Epithelial cell of prostate (primary cell): Measurements from ENCODE around the gene PFN1.
"Not testable (repeated sequence)": the region's sequence is repeated elsewhere in the genome, so short reads cannot be mapped to it uniquely, and the experiment has no call there.

ENCODE experiments used
- DNase-seq: peaks from one replicate; pipeline ENCODE4 v3.0.0-alpha.2; 2011; ENCODE audit warnings: low read depth, low spot score
- H3K27ac ChIP-seq: fragments of 450-650 bp; 2 replicates; pipeline ENCODE4 v1.5.1; 2017; ENCODE audit warnings: mild to moderate bottlenecking

Gene PFN1

DNA sequence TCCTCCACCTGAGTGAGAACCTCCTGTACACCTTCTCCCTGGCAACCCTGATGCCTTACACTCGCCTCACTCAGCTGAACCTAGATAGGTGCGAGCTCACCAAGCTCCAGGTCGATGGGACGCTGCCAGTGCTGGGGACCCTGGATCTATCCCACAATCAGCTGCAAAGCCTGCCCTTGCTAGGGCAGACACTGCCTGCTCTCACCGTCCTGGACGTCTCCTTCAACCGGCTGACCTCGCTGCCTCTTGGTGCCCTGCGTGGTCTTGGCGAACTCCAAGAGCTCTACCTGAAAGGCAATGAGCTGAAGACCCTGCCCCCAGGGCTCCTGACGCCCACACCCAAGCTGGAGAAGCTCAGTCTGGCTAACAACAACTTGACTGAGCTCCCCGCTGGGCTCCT lies 15.6 kb downstream of the PFN1 start:
- H3K27ac ChIP-seq: no peak overlapping the region
- no peak for DNase-seq

DNA sequence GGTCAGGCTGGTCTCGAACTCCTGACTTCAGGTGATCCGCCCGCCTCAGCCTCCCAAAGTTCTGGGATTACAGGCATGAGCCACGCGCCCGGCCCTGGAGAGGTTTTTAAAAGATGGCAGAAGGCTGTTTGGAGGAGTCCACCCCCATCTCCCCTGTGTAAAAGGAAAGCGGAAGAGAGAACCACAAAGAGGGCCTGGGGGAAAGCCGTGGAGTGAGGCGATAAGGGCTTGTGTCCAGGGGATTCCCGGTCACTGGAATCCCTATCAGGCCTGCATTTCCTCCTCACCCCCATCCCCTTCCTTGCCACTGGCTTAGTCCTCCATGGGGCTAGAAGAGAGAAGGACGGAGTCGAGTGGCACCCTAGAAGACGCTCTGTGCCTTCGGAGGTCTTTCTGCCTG lies 16.4 kb downstream of the PFN1 start, which contains the start of gene GP1BA:
TSS of gene GP1BA (plus strand) at position 315 of the 400 bp plus-strand sequence. CDS start 328 bp downstream, outside the sequence.
- H3K27ac ChIP-seq: no peak within 1 kb of the TSS
- DNase-seq: no peak

DNA sequence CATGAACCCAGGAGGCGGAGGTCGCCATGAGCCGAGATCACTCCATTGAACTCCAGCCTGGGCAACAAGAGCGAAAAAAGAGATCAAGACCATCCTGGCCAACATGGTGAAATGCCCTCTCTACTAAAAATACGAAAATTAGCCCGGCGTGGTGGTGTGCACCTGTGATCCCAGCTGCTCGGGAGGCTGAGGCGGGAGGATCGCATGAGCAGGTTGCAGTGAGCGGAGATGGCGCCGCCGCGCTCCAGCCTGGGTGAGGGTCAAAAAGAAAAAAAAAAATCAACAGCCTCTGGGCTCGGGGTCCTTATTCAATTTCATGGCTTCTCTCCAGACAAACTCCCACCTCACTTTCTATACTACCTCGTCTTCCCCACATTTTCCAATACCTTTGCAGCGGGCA lies 19.4 kb downstream of the PFN1 start:
- DNase-seq: no peak
- H3K27ac ChIP-seq: no peak overlapping the region

DNA sequence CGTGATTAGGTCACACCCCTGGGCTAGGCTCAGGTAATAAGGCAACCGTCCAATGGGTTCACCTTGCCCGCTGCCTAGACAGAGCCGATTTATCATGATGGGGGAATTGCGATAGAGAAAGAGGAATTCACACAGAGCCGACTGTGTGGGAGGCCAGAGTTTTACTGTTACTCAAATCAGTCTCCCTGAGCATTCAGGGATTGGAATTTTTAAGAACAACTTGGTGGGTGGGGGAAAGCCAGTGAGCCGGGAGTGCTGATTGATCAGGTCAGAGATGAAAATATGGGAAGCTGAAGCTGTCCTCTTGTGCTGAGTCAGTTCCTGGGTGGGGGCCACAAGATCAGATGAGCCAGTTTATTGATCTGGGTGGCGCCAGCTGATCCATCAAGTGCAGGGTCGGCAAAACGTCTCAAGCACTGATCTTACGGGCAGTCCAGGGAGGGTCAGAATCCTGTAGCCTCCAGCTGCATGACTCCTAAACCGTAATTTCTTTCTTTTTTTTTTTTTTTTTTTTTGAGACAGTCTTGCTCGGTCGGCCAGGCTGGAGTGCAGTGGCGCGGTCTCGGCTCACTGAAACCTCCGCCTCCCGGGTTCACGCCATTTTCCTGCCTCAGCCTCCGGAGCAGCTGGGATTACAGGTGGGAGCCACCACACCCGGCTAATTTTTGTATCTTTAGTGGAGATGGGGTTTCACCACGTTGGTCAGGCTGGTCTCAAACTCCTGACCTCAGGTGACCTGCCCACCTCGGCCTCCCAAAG lies 21.6 kb downstream of the PFN1 start:
- not testable (repeated sequence) for DNase-seq, H3K27ac ChIP-seq

DNA sequence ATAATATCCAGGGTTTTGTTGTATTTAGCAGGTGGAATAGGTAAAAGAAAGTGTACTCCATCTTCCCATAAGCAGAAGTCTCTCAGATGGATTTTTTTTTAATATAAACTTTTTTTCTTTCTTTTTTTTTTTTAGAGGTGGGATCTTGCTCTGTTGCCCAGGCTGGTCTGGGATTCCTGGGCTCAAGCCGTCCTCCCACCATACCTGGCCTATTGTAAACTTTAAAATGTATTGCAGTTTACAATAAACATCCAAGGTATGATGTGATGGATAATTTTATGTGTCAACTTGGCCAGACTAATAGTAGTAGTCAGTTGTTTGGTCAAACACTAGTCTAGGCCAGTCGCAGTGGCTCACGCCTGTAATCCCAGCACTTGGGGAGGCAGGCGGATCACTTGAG lies 27.0 kb downstream of the PFN1 start:
- DNase-seq: no peak
- H3K27ac ChIP-seq: no peak overlapping the region

DNA sequence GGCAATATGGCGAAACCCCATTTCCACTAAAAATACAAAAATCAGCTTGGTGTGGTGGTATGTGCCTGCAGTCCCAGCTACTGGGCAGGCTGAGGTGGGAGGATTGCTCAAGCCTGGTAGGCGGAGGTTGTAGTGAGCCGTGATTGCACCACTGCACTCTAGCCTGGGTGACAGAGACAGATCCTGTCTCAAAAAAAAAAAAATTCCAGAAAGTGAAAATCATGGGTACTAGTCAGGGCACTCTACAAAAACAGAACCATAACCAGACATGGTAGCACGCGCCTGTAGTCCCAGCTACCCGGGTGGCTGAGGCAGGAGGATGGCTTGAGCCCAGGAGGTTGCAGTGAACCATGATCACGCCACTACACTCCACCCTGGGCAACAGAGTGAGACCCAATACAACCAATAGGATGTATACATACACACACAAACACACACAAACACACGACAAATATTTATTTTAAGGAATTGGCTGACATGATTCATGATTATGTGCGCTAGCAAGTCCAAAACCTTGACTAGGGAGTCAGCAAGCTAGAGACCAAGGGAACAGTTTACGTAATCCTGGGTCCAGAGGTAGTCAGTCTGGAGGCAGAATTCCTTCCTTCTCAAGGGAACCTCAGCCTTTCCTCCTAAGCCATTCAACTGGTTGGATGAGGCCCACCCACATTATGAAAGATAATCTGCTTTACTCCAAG lies 27.8 kb downstream of the PFN1 start:
- no peak for DNase-seq
- H3K27ac ChIP-seq: peak overlapping the region; percentile 22

DNA sequence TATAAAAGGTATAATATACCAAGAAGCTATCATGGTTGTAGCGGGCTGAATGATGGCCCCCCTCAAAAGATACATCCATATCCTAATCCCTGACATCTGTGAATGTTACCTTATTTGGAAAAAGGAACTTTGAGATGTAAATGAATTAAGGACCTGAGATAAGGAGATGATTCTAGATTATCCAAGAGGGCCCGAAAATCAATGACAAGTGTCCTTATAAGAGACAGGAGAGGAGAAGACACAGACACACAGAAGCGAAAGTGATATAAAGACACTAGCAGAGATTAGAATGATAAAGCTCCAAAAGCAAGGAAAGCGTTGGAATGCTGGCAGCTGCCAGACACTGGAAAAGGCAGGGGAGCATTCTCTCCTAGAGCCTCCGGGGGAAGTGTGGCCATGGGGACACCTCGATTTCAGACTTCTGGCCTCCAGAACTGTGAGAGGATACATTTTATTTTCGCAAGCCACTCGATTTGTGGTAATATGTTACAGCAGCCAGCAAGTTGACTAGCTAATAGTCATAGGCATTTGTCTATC lies 28.8 kb downstream of the PFN1 start:
- DNase-seq: no peak
- H3K27ac ChIP-seq: no peak overlapping the region

DNA sequence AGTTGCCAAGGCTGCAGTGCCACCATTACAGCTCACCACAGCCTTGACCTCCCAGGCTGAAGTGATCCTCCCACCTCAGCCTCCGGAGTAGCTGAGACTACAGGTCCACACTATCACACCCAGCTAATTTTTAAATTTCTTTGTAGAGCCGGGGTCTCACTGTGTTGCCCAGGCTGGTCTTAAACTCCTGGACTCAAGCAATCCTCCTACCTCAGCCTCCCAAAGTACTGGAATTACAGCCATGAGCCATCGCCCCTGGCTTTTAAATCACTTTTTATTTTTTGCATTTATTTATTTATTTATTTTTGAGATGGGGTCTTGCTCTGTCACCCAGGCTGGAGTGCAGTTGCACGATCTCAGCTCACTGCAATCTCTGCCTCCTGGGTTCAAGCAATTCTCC lies 33.8 kb downstream of the PFN1 start:
- not testable (repeated sequence) for H3K27ac ChIP-seq, DNase-seq

DNA sequence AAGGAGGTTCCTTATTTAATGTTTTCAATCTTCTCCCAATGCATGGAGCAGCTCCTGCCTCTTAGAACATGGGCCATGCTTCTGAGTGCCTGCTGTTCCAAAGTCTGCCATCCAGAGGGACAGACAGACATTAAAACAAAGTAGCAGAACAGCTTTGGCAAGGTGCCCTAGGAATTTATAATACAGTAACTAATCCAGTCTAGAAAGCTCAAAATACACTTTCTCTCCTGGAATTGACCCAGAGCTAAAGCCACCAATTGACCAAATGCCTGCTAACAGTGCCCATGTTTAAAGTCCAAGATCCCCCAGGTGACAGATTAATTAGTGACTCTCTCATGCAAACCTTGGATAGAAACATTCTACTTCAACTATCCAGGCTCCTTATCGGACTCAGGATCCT lies 34.3 kb downstream of the PFN1 start:
- no peak overlapping the region for H3K27ac ChIP-seq
- no peak for DNase-seq

DNA sequence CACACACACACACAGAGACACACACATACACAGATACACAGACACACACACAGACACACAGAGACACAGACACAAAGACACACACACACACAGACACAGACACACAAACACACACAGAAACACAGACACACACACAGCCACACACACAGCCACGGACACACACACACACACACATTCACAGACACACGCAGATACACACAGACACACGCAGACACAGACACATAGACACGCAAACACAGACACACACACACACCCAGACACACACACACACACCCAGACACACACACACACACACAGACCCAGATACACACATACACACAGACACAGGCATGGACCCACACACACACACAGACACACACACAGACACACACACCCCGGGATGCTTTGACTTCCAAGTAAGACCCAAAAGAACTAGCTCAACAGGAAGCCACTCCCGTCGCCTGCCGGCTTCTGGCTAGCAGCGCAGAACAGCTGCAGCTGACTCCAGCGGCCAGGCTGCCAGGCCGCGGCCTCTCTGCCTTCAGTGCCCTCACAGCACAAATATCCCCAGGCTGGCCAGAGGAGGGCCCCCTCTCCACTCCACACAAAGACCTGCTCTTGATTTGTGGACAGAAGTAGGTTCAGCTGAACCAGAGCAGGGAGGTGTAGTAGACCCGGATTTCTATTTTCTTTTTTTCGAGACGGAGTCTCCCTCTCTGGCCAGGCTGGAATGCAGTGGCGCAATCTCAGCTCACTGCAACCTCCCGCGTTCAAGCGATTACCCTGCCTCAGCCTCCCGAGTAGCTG lies 39.4 kb downstream of the PFN1 start:
- peak overlapping the region; percentile 99 for H3K27ac ChIP-seq
- peak; percentile 84 for DNase-seq

DNA sequence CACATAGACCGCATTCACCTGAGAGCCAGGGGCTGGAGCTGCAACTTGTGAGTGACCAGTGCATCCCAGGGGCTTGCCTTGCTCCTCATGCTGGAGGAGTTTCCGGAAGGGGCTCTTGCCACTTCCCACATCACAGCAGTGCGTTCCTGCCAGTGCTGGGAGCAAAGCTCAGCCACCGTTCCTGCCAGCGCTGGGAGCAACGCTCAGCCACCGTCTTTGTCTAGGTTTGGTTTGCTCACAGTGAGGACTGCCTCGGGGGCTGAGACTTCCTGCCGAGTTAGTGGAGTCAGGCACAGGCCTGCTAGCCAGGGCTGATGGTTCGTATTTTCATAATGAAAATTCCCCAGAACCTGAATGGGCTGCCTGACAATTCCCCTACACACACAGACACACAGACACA lies 40.0 kb downstream of the PFN1 start:
- peak overlapping the region; percentile 99 for H3K27ac ChIP-seq
- DNase-seq: peak; percentile 51

DNA sequence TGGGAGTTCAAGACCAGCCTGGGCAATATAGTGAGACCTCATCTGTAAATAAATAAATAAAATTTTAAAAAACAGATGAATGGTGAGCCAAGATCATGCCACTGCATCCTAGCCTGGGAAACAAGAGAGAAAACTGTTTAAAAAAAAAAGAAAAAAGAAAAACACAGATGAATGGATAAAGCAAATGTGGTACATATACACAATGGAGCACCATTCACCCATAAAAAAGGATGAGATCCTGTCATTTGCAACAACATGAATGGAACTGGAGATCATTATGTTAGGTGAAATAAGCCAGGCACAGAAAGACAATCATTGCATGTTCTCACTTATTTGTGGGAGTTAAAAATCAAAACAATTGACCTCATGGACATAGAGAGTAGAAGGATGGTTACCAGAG lies 41.7 kb downstream of the PFN1 start:
- H3K27ac ChIP-seq, DNase-seq: not testable (repeated sequence)

DNA sequence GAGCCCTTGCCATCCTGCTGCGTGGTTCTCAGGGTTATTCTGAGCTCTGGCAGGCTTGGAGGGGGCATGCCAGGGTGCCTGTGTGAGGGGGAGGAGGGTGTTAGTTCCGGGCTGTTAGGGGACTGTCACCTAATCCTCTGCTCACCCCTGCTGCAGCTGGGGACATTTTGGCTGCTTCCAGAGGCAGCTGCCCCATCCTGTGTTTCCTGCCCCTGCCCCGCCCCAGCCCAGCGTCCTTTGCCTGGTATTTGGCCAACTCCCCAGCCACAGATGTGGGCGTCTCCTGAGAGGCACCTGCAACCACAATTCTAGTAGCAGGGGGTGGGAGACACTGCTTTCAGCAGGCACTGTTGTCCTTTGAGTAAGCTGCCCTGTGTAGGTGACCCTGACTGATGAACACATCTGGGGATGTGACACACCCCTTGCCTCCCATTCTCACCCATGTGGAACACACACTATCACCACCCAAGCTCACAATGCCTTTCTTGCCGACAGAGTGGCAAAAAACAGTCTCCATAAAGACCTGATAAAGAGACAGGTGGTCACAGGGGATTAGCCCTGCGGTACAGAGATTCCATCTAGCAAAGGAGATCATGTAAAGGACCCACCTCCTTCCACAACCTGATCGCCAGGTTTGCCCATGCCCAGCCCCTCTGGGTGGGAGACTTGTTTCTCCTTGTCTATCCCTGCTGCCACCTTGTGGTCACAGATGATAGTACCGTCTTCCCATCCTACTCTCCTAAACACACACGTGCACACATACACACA lies 45.1 kb downstream of the PFN1 start, which contains the start of gene CHRNE:
TSS of gene CHRNE (minus strand) at position 48 of the 768 bp plus-strand sequence. CDS start at position 13, 35 bp downstream.
- H3K27ac ChIP-seq: peak within 1 kb of the TSS; percentile 35
- DNase-seq: peak; percentile 60

DNA sequence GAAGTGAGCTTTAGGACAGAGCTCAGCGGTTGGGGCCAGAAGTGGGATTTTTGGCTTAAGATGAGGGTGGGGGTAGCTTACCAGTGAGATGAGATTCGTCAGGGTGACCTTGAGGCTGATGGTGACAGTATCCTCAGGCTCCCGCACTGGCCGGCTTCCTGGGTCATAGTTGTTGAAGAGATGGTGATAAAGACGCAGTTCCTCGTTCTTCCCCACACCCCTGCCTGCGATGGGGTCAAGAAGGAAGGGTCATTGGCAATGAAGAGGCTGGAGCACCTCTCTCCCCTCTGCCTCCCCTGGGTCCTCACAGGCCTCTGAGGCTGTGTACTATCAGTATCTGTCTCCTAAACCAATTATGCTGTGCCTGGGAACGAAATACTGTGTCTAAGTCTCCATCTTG lies 45.8 kb downstream of the PFN1 start:
- H3K27ac ChIP-seq: peak overlapping the region; percentile 35
- no peak for DNase-seq

DNA sequence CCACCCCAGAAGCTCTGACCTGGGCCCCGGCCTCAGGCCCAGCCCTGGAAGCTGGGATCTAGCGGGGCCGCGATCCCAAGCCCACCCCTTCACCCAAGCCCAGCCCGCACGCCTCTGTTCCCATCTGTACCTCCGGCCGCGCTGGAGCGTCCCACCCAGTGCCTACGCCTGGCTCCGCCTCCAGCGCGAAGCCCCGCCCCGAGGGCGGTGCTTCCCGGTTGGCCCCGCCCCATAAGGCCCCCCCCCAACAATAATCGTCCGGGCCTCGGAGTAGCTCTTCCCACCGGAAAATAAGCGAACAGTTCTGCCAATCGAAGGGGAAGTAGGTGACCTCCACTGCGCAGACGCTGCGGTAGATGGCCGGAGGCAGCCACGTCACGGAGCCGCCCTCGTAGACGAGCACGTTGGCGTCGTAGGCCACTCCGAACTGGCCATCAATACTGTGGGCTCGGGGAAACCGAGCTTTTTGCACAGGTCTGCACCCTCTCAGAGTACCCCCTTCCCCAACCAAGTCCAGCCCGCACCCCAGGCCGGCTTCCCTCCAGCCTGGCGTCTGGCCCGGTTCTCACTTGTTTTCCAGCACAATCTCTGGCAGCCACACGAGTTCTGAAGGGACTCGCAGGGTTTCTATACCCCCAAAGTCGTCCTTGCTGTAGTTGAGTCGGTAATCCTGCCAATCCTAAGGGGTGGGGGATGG lies 46.5 kb downstream of the PFN1 start:
- no peak overlapping the region for H3K27ac ChIP-seq
- no peak for DNase-seq

DNA sequence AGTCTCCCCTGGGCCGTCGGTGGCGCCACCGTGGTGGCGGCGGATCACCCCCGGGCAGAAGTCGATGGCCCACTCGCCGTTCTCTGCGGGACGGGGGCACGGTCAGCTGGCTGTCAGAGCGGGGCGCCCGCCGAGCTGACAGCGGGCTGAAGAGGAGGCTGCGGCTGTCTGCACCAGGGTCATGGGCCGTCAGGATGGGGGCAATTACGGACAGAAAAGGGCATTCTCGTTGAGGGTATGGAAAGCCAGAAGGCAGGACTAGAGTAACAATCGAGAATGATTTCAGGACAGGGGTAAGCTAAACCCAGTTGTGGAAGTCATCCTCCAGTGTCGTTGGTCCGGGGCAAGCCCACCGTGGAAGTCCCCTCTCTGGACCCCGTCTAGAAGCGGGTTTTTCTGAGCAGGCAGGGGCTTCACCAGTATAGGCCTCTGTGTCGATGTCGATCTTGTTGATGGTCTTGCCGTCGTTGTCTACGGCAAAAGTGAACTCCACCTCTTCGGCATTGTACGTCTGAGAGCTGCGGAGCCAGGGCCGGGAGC lies 47.2 kb downstream of the PFN1 start:
- no peak overlapping the region for H3K27ac ChIP-seq
- no peak for DNase-seq

DNA sequence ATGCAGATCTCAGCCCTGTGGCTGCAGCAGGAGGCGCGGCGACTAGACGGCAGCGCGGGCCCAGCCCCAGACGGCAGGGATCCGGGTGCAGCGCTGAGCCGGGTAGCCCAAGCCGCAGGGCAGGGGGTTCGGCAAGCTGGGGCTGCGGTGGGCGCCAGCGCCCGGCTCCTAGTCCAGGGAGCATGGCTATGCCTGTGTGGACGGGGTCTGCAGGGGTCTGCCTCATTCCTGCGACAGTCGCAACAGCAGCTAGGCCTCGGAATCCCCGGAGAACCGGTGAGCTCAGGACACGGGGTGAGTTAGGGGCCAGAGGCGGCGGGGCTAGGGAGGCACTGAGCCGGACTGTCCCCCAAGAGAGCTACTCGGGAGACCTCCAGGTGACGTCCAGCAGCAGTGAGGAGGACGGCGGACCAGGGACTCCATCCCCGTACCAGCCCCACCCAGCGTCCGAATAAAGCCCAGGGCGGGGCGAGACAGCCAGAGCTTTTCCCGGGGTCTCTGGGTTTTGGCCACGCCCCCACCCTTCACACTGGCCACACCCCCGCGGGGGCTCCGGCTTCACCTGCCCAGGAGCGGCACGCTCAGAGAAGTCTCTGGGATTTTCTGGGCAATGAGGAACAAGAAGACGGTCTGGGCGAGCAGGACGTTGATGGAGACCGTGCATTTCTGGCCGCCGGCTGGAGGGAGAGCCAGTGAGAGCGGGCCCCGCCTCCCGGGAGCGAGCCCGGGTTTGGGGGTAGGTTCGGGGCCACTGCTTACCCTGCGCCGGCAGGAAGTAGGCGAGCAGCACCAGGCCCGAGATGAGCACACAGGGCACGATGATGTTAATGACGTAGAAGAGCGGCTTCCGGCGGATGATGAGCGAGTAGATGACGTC lies 47.9 kb downstream of the PFN1 start:
- no peak for DNase-seq
- H3K27ac ChIP-seq: no peak overlapping the region
